Activated CD4-positive, alpha-beta T cell treated with anti-CD3 and anti-CD28 coated beads, Interleukin-2, amount 50 U/mL, for 48 hours (primary cell): Measurements from ENCODE around the gene TXNDC11.

Source experiments
- DNase-seq, 2 experiments: peaks; one replicate each; pipeline ENCODE4 v3.0.0-alpha.2; 2020

The TXNDC11 gene

DNA sequence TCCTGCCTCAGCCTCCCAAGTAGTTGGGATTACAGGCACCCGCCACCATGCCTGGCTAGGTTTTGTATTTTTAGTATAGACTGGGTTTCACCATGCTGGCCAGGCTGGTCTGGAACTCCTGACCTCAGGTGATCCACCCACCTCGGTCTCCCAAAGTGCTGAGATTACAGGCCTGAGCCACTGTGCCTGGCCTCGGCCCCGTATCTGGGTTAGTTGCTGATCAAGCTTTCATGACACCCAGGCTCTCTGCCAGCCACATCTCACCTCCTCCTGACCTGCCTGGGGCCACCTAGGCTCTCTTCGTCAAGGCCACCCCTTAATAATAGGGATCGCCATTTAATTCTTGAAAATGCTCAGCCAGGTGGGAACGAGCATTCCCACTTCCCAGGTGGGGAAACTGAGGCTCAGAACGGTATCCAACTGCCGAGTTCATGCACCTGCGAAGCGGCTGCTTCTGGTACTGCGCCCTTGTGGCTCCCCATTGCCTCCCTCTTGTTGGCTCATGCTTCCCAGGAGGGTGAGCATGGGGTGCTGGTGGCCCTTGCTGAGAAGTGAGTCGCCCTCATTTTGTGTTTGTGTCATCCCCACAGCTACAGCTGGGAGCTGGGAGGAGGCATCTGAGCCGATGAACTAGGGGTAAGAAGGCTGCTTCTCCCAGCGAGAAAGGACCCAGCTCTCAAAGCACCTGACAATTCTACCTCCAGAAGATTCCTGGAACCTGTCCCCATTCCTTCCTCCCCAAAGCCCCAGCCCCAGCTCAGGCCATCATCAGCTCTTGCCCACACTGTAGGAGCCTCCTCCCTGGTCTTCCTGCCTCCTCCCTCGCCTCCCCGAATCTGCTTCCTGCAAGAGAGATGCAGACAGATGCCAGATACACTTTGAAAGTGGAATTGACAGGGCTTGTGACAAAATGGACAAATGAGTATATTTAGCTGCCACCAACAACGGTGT, 91.7 kb downstream of the TXNDC11 start:
- DNase-seq, result no peak

DNA sequence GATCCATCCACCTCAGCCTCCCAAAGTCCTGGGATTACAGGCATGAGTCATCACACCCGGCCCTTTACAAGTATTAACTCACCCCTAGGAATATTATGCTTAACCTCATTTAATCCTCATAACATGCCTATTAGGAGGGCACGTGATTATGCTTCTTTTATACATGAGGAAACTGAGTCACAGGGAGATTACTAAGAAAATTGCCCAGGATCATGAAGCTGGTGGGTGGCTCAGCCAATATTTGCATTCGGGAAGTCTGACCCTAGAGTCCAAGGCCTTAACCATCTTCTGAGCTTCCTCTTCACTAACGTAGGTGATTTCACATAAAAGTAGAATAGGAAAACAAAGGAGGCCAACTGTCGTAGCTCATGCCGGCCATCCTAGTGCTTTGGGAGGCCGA, 93.4 kb downstream of the TXNDC11 start:
- no peak for DNase-seq

DNA sequence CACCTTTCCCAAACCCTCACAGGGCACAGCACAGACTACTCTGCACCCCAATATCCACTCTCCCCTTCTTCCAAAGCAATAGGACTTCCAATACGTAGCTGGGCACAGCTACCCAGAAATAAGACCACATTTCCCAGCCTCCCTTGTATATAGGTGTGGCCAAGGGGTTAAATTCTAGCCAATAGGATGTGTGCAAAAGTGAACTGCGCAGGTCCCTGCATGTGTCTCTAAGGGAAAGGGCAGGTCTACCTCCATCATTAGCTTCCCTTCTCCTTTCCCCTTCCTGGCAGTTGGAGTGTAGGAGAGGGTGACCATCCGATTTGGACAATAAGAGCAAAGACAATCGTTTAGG, 99.9 kb downstream of the TXNDC11 start:
- no peak for DNase-seq

DNA sequence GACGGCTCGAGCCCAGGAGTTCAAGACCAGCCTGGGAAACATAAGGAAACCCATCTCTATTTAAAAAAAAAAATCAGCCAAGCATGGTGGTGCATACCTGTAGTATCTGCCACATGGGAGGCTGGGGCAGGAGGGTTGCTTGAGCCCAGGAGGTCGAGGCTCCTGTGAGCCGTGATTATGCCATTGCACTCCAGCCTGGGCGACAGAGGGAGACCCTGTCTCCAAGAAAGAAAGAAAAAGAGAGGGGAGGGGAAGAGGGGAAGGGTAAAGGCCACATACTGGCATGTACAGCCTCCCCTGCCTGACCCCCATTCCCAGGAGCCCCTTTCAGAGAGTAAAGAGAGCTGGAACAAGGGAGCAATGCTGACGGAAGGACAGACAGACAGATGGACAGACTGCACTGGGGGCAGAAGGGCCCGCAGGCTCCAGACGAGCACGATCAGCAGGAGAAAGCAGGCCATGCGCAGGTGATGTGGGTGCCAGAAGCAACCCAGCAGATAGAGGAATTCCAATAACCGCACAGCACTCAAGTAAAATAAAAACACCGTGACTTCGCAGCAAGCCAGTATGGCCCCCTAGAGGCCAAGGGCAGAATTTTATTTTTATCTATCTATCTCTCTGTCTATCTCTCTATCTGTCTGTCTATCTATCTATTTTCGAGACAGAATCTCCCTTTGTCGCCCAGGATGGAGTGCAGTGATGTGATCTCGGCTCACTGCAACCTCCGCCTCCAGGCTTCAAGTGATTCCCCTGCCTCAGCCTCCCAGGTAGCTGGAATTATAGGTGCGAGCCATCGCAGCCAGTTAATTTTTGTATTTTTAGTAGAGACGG, 101.5 kb downstream of the TXNDC11 start:
- peak in 1 of 2 experiments; percentile 20 for DNase-seq

DNA sequence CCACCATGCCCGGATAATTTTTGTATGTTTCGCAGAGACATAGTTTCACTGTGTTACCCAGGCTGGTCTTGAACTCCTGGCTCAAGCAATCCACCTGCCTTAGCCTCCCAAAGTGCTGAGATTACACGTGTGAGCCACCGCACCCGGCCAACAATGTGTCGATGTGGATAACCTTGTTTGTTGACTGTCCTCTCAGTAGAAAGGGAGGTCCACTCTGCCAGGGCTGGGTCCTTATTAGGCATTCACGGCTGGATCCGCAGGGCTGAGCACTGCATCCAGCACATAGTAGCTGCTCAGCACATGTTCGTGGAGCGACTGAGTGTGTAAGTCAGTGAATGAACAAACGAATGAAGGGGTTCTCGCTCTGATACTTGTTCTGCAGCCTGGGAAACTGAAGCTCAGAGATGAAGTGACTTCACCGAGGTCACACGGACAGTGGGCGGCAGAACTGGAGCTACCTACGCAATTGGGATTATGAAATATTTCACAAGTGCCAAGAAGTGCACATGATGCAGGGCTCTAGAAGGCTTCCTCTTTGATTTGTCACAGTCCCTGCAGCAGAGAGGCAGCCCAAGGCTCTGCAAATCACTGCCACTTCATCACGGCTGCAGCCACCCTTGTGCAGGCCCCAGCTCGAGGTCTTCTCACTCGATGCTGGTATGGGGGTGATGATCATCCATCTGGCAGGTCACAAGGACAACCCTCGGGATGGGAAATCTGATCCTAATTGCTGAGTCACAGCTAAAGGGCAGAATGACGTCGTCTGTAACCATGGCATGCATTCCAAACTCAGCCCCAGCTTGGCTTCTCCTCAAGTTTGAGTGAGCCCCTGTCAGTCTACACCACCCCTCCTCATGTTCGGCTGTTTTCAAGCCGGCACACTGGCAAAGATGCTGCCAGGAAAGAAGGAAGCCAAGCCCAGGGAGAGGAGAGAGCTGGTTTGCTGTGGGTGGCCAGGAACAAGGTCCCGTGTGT, 102.4 kb downstream of the TXNDC11 start:
- DNase-seq, result no peak

DNA sequence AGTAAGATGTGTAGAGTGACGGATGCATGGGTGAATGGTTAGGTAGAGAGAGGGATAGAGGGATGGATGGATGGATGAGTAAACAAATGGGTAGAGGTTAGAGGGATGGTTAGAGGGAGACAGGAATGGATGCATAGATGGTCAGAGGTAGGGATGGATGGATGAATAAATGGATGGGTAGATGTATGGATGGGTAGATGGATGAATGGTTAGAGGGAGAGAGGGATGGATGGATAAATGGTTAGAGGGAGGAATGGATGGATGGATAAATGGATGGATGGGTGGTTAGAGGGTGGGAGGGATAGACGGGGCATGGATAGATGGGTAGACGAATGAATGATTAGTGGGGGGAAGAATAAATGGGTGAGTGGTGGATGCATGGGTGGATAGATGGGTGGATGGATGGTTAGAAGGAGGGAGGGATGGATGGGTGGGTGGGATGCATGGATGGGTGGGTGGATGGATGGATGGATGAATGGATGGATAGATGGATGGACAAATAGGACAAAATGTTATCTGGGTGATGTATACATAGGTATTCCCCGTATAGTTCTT, 103.6 kb downstream of the TXNDC11 start:
- DNase-seq, result no peak

DNA sequence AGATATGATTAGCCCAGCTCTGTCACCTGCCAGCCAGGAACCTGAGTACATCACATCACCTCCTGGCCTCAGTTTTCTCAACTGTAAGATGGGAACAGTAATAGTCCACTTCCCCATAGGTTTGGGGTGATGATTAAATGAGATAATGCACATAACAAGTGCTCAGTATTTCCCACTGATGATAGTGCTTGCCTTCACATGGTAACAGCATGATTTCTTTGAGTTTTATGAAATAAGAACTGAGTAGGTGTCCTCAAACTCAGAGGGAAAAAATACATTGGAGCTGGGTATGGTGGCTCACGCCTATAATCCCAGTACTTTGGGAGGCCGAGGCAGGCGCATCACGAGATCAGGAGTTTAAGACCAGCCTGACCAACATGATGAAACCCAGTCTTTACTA, 104.5 kb downstream of the TXNDC11 start:
- DNase-seq, result no peak

DNA sequence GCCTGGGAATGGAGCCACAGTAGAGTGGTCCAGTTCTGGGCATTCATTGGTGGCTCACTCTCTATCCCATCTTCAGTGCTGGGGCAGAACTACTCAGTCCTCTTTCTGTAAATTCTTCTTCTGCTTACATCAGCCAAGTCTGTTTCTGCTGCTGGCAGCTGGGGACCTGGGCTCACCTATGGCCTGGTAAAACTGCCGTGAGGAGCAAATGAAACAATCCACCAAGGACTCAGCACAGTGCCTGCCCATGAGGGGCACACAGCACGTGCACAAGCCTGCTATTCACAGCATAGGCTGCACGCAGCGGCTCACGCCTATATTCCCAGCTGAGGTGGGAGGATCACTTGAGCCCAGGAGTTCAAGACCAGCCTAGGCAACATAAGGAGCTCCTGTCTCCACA, 105.3 kb downstream of the TXNDC11 start:
- DNase-seq, result no peak

DNA sequence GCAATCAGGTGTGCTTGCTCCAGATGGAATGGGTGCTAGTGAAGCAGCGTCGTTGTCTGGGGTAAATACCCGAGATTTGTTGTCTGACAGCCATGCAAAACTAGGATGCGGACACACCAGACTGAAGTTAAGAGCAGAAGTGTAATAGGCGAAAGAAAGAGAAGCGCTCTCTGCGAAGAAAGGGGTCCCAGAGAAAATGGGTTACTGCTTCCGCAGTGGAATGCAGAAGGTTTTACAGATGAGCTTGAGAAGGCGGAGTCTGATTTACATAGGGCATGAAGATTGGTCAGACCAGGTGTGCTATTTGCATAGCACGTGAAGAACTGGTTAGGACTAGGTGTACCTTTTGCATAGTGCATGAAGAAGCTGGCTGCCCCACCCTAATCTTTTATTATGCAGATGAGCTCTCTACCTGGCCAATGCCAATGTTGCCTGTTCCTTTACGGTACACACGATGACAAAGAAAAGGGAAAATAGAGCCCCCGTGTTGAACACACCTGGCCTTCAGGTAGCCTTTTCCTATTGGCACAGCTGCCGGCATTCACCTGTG, 106.4 kb downstream of the TXNDC11 start:
- no peak for DNase-seq

DNA sequence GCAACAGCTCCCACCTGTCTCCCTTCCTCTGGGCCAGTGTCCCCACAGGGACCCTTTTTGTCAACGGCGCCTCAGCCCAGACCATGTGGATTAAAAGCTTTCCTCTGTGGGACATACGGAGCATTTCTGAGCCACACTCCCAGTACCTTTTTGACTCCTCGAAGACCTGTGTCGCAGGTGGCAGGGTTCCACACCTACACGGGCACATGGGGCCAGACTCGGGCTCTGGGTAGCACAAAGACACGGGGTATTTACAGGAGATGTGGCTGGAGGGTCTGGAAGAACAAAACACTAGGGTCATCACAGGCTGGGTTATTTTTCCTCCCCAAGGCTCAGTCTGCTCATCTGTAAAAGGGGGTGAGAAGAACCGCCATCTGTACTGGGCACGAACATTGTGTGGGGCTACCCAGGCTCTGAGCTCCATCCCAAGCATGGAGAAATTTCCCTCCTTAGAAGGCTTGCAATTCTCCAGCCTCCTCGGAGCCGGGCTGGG, 106.9 kb downstream of the TXNDC11 start:
- DNase-seq, result no peak

DNA sequence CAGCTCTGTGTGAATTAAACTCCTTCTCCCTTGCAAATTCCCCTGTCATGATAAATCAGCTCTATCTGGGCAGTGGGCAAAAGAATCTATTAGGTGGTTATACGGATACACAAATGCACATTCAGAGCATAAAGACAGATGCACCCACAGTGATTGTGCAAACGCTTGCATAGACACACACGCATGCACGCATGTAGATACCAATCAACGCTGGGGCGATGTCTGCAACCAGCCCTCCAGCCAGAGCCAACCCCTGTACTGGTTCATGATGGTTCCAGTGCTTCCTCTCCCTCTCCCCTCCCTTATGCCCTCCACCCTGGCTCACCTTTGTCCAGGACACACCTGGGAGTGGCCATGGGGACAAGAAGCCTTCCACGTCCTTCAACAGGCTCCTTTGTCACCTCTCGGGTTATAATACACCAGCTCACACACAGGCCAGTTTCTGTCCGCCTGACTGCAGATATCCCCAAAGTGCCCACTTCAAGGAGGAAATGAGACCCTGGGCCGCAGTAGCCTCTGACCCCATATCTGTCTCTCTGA, 107.5 kb downstream of the TXNDC11 start:
- no peak for DNase-seq

DNA sequence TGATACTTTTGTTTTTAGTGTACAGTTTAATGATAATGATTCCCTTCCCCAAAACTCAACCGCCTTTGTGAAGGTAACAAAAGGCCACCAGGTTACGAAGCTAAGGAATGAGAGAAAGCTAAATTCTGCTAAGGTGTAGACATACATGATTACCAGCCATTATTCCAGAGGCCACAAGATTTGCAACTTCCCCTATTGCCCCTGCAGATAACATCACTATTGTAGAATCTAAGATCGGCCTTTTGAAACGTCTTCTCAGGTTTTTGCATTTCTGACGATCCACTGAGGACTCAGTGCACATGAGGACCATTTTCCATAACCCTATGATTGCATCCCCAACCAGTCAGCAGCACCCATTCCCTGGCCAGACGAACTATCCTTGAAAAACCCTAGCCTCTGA, 108.3 kb downstream of the TXNDC11 start:
- no peak for DNase-seq

DNA sequence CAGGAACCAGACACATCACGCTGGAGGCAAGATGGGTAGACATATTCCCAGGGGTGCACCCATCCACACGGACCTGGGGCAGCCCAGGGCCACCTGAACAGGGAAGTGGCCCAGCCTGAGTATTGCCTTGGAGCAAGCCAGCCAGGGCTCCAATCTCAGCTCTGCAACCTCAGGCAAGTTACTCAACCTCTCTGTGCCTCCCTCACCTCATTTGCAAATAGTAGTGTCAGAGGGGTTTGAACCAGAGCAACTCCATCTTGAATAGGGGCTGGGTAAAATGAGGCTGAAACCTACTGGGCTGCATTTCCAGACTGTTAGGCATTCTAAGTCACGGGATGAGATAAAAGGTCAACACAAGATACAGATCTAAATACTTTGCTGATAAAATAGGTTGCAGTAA, 109.5 kb downstream of the TXNDC11 start:
- no peak for DNase-seq

DNA sequence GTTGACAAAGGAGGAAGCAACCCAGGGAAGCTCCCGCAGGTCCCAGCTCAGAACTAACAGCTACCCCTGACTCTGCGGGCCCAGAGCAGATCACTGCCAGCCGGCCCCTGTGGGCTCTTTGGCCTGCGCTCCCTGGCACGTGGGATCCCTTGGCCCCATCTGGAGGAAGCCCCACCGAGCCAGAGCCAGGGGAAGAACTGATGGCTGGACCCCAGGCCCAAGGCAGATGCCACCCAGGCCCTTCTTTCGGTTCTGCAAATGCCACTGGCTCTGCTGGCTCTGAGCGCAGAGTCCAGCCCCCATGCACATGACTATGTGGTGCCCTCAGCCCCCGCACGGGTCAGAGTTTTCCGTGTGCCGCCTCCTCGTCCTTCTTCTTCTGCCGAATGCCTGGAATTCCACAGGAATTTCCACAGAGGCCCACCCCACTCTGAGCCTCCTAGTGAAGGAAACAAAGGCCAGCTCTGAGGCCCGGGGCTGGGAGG, 110.2 kb downstream of the TXNDC11 start:
- DNase-seq, result no peak

DNA sequence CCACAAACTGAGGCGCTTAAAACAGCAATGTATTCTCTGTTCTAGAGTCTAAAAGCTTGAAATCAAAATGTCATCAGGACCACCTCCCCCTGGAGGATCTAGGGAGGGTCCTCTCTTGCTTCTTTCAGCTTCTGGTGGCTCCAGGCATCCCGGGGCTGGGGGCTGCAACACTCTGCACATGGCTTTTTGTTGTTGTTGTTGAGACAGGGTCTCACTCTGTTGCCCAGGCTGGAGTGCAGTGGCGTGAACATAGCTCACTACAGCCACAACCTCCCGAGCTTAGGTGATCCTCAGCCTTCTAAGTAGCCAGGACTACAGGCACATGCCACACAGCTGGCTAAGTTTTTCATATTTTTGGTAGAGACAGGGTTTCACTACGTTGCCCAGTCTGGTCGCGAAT, 111.4 kb downstream of the TXNDC11 start:
- DNase-seq, result no peak

DNA sequence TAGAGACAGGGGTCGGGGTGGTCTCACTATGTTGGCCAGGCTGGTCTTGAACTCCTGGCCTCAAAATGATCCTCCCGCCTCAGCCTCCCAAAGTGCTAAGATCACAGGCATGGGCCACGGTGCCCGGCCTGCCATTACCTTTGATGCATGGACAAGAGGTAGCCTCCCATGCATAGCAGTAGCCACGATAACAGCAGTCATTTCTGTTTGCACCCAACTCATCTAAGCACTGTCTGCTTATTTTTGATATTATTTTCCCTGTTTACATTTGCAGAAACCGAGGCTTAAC, 111.9 kb downstream of the TXNDC11 start:
- DNase-seq, result no peak

DNA sequence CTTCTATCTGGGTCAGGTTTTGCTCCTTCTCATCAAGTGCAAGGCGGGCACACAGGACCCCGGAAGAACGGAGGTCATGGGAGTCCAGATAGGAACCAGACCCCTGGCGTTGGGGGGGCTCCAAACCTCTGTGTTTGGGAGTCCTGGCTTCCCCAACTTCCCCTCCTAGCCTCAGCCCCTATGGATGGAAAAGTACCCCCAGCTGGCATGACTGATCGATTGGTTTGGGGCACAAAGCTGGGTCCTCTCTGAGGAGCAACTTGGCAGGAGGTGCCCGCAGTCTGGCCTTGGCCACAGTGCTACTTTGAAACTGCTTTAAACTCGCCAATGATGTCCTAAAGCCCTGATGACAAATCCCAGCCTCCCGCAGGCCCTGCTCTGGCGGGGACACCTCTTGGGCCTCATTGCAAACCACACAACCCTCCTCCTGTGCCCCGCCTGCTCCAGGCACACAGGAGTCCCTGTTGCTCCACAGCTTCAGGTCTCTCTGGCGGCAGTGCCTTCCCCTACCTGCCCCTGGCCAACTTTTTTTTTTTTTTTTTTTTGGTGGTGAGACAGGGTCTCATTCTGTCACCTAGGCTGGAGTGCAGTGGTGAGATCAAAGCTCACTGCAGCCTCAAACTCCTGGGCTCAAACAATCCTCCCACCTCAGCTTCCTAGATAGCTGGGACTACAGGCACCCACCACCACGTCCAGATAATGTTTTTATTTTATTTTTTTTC, 112.5 kb downstream of the TXNDC11 start:
- DNase-seq, result no peak
